ENCODE data around the gene CARM1.
"Not testable (repeated sequence)": the region's sequence is repeated elsewhere in the genome, so short reads cannot be mapped to it uniquely, and the experiment has no call there.

Gene CARM1

GRCh38 chr19:10929402-10929794, 58.0 kb downstream of the CARM1 start:
- ChIA-PET CTCF (interaction anchor here (1.1 to 5.1 kb wide), 2 partner anchors 13 to 58 kb away, joined by 3 to 38 read pairs; no protein-coding TSS in a partner anchor), POLR2A (no interaction called here)
- TF ChIP-seq CTCF (IDR thresholded peaks at IDR 0.05; ENCODE audit: control extremely low read depth, extremely low read depth, low read depth, missing control alignments), result no peak
- no peak for DNase-seq (ENCODE audit: extremely low spot score)

- TF ChIP-seq CTCF (IDR thresholded peaks at IDR 0.05; ENCODE audit: control extremely low read depth, extremely low read depth, low read depth, missing control alignments), result no peak
- CTCF ChIA-PET, result interaction anchor here (0.6 to 3.9 kb wide), 25 partner anchors 9 to 194 kb away, joined by 3 to 18 read pairs (median 6); no protein-coding TSS in a partner anchor
- no peak for DNase-seq (ENCODE audit: extremely low spot score)
- POLR2A ChIA-PET, result no interaction called here
These were observed 64.2 kb downstream of the CARM1 start for GRCh38 chr19:10935371-10936059.

GRCh38 chr19:10936661-10937084, 65.3 kb downstream of the CARM1 start:
- peak; percentile 58 for TF ChIP-seq CTCF (IDR thresholded peaks at IDR 0.05; ENCODE audit: control extremely low read depth, extremely low read depth, low read depth, missing control alignments)
- POLR2A ChIA-PET, result interaction anchor here (0.6 to 0.7 kb wide), 2 partner anchors 83 to 154 kb away, joined by 3 to 7 read pairs; no protein-coding TSS in a partner anchor
- CTCF ChIA-PET, result interaction anchor here (0.6 to 3.9 kb wide), 40 partner anchors 8 to 545 kb away, joined by 3 to 18 read pairs (median 5); partner anchors contain the start of genes LDLR, QTRT1 and SMARCA4
- DNase-seq (ENCODE audit: extremely low spot score), result peak; percentile 68

GRCh38 chr19:10941649-10942048, 70.3 kb downstream of the CARM1 start:
- not testable (repeated sequence) for DNase-seq (ENCODE audit: extremely low spot score)
- ChIA-PET CTCF (interaction anchor here (0.7 to 3.5 kb wide), 27 partner anchors 10 to 541 kb away, joined by 3 to 38 read pairs (median 6); partner anchors contain the start of gene SMARCA4), POLR2A (interaction anchor here (0.7 kb wide), 1 partner anchor 25 kb away, joined by 3 read pairs; no protein-coding TSS in a partner anchor)

GRCh38 chr19:10943412-10943811, 72.1 kb downstream of the CARM1 start:
- DNase-seq (ENCODE audit: extremely low spot score); POLR2A ChIA-PET: not testable (repeated sequence)
- CTCF ChIA-PET, result interaction anchor here (1.2 to 3.5 kb wide), 7 partner anchors 8 to 92 kb away, joined by 4 to 38 read pairs (median 17); no protein-coding TSS in a partner anchor

- ChIA-PET CTCF (interaction anchor here (0.9 to 2.3 kb wide), 4 partner anchors 9 to 90 kb away, joined by 3 to 16 read pairs (median 4); no protein-coding TSS in a partner anchor), POLR2A (no interaction called here)
- no peak for DNase-seq (ENCODE audit: extremely low spot score)
- TF ChIP-seq CTCF (IDR thresholded peaks at IDR 0.05; ENCODE audit: control extremely low read depth, extremely low read depth, low read depth, missing control alignments), result no peak
These were observed 73.9 kb downstream of the CARM1 start for GRCh38 chr19:10945264-10945663.

GRCh38 chr19:10946958-10947657, 75.8 kb downstream of the CARM1 start:
- ChIA-PET POLR2A (no interaction called here), CTCF (interaction anchor here (1.3 kb wide), 1 partner anchor 12 kb away, joined by 6 read pairs; no protein-coding TSS in a partner anchor)
- no peak for DNase-seq (ENCODE audit: extremely low spot score)
- TF ChIP-seq CTCF (IDR thresholded peaks at IDR 0.05; ENCODE audit: control extremely low read depth, extremely low read depth, low read depth, missing control alignments), result no peak
